ENCODE measurements around the gene TIMP2. TPM values are rescaled to one million over a fixed set of nuclear protein-coding genes. Genes with fewer than 3 reads are reported as not detected.
A peak's percentile ranks its signal among the peaks of the same experiment; 100 is the strongest.
"Not testable (repeated sequence)": the region's sequence is repeated elsewhere in the genome, so short reads cannot be mapped to it uniquely, and the experiment has no call there.

The TIMP2 gene
- total RNA-seq, 1 experiment from 2014 or later, result 145 TPM

DNA sequence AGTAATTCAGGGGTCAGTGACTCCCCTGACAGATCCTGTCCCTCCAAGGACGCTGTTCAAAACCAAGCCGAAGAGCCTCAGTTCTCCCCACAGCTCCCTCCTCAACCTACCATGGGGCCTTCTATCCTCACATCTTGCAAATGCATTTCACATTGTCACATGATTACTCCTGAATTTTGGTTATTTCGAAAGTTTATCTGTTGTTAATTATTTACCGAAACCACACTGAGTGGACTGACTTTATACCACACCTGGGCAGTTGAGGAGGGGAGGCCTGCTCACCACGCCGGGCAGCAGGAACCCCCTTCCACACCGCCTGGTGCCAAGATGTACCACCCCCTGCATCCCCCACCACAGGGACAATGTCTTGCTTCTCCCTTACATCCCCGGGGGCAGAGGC is 4.7 kb downstream of the TIMP2 start:
- H3K9me3 ChIP-seq, result no peaks in the 10 kb centered on the region
- no peak overlapping the region for H3K4me3 ChIP-seq
- no peak for DNase-seq
- peaks cover 43% of the 10 kb centered on the region for H3K36me3 ChIP-seq
- no peaks in the 10 kb centered on the region for H3K27me3 ChIP-seq

DNA sequence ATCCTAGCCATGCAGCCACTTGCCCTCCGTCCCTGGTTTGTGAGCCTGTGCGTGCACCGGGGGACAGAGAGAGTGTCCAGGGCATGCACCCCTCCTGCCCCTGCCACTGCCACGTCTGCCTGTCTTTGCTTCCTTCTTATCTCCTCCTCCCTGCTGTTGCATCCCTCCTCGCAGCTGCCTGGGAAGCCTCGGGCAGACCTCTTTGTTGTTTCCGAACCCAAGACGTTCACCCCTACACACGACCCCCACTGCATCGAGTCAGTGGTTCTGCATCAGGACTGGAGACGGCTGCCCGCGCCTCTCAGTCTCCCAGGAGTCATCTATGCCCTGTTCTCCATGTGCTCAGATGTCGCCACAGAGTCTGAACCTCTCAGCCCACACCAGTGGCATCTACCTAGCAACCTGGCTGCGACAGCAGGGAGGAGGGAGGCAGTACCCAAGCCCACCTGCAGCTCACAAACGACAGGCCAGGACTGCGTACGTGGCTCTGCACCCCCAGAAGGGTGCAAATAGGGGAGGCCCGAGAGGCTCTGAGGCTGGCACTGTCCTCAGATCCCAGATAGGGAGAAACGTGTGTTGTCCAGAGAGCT is 5.2 kb downstream of the TIMP2 start:
- H3K4me3 ChIP-seq, result no peak overlapping the region
- H3K9me3 ChIP-seq, result no peaks in the 10 kb centered on the region
- no peak for DNase-seq
- peaks cover 46% of the 10 kb centered on the region for H3K36me3 ChIP-seq
- H3K27me3 ChIP-seq, result no peaks in the 10 kb centered on the region

GRCh38 chr17:78918979-78919378 is 6.2 kb downstream of the TIMP2 start:
- H3K9me3 ChIP-seq, result no peaks in the 10 kb centered on the region
- H3K4me3 ChIP-seq, result no peak overlapping the region
- peaks cover 48% of the 10 kb centered on the region for H3K36me3 ChIP-seq
- no peak for DNase-seq
- H3K27me3 ChIP-seq, result no peaks in the 10 kb centered on the region

GRCh38 chr17:78917451-78918275 is 7.5 kb downstream of the TIMP2 start:
- Histone ChIP-seq H3K27me3 (no peaks in the 10 kb centered on the region), H3K36me3 (peaks cover 42% of the 10 kb centered on the region), H3K9me3 (no peaks in the 10 kb centered on the region), H3K4me3 (no peak overlapping the region)
- no peak for DNase-seq

- Histone ChIP-seq H3K27me3 (no peaks in the 10 kb centered on the region), H3K36me3 (peaks cover 39% of the 10 kb centered on the region), H3K9me3 (no peaks in the 10 kb centered on the region), H3K4me3 (no peak overlapping the region)
- peak; percentile 85 for DNase-seq
Observed at GRCh38 chr17:78915872-78916632, 9.1 kb downstream of the TIMP2 start.

DNA sequence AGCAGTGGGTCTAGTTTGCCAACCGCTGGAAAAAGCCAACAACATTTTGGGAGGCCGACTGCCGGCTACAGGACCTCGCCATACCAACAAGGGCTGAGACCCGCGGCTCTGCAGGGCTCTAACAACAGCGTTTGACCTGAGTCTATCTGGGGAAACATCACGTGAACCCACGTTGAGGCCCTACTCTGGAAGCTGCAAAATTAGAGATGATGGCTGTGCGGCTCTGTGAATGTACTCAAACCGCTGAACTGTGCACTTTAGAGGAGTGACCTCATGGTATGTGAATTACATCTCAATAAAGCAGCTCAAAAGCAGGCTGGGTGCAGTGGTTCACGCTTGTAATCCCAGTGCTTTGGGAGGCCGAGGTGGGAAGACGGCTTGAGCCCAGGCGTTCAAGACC is 12.1 kb downstream of the TIMP2 start:
- Histone ChIP-seq H3K36me3 (peaks cover 42% of the 10 kb centered on the region), H3K9me3 (no peaks in the 10 kb centered on the region)
- DNase-seq, result no peak

DNA sequence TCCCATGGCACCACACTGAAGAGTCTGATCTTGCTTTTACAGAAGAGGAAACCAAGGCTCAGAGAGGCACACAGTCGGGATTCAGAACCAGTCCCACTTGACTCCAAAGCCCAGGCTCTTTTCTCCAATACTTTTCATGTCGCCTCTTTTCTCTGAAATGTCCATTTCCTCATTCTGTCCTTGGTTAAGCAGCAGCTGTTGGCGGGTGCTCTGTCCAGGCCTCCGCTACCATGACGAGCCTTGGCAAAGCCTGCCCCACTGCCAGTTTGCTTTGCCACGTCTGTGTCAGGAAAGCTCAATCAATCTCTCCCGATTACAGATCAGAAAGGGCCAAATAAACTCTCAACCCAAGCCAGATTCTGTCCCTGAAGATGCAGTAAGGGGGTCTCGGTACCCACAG is 13.1 kb downstream of the TIMP2 start:
- no peaks in the 10 kb centered on the region for H3K27me3 ChIP-seq
- no peak overlapping the region for H3K4me3 ChIP-seq
- H3K9me3 ChIP-seq, result no peaks in the 10 kb centered on the region
- no peak for DNase-seq
- H3K36me3 ChIP-seq, result peaks cover 44% of the 10 kb centered on the region

More for the DNA sequence above, 12.1 kb downstream of the TIMP2 start:
- no peaks in the 10 kb centered on the region for H3K27me3 ChIP-seq
- no peak overlapping the region for H3K4me3 ChIP-seq

DNA sequence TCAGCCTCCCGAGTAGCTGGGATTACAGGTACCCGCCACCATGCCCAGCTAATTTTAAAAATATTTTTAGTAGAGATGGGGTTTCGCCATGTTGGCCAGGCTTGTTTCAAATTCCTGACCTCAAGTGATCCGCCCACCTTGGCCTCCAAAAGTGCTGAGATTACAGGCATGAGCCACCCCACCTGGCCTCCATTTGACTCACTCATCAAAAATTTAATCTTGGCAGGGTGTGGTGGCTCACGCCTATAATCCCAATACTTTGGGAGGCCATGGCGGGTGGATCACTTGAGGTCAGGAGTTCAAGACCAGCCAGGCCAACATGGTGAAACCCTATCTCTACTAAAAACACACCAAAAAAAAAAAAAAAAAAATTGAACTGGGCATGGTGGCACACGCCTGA is 13.6 kb downstream of the TIMP2 start:
- H3K27me3 ChIP-seq, H3K9me3 ChIP-seq, H3K4me3 ChIP-seq: not testable (repeated sequence)
- peaks cover 45% of the 10 kb centered on the region for H3K36me3 ChIP-seq
- peak; percentile 52 for DNase-seq

GRCh38 chr17:78910497-78911284 is 14.5 kb downstream of the TIMP2 start:
- Histone ChIP-seq H3K9me3 (no peaks in the 10 kb centered on the region), H3K27me3 (no peaks in the 10 kb centered on the region), H3K36me3 (peaks cover 42% of the 10 kb centered on the region), H3K4me3 (no peak overlapping the region)
- DNase-seq, result no peak

DNA sequence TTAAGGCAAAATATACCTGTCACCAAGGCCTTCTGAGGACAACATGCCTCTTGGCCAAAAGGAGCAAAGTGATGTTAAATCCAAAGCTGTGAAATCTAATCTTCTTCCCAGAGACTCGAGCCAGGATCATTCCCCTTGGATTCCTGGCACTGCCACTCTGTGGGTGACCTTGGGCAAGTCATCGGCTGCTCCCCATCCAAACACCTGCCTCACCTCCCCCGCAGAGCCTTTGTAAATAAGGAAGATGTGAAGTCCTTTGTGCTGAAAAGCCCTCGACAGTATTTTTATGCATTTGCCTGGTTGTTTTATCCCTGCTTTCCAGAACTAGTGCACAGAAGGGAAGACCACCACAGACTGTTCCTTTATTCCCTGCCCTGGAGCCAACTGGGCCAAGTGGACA is 16.8 kb downstream of the TIMP2 start:
- Histone ChIP-seq H3K36me3 (peaks cover 52% of the 10 kb centered on the region), H3K4me3 (no peak overlapping the region), H3K27me3 (no peaks in the 10 kb centered on the region), H3K9me3 (no peaks in the 10 kb centered on the region)
- DNase-seq, result no peak

DNA sequence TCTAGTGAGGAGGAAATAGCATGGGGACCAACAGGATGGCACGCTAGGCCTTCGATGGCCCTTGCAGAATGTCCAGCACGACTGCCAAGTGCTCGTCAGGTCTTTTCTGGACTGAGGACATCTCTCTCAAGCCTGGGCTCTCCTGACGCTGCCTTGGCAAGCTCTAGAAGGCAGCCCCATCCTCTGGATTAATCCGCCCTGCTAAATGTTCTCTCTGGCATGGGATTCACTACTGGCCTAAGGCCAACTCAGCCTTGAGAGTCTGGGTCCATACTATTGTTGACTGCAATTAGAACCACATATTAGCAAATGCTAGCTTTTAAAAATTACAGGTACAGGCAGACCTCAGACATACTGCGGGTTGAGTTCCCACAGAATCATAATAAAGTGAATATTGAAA is 19.6 kb downstream of the TIMP2 start:
- Histone ChIP-seq H3K4me3 (no peak overlapping the region), H3K36me3 (peaks cover 61% of the 10 kb centered on the region), H3K9me3 (no peaks in the 10 kb centered on the region), H3K27me3 (no peaks in the 10 kb centered on the region)
- no peak for DNase-seq

GRCh38 chr17:78905116-78905515 is 20.1 kb downstream of the TIMP2 start:
- no peaks in the 10 kb centered on the region for H3K27me3 ChIP-seq
- no peak overlapping the region for H3K4me3 ChIP-seq
- H3K9me3 ChIP-seq, result no peaks in the 10 kb centered on the region
- DNase-seq, result no peak
- H3K36me3 ChIP-seq, result peaks cover 60% of the 10 kb centered on the region

GRCh38 chr17:78904371-78904770 is 20.8 kb downstream of the TIMP2 start:
- Histone ChIP-seq H3K27me3 (no peaks in the 10 kb centered on the region), H3K36me3 (peaks cover 63% of the 10 kb centered on the region), H3K4me3 (no peak overlapping the region), H3K9me3 (no peaks in the 10 kb centered on the region)
- DNase-seq, result no peak

- Histone ChIP-seq H3K9me3 (no peaks in the 10 kb centered on the region), H3K27me3 (no peaks in the 10 kb centered on the region), H3K36me3 (peaks cover 67% of the 10 kb centered on the region), H3K4me3 (no peak within 1 kb of the TSS)
- DNase-seq, result no peak
Observed at GRCh38 chr17:78903101-78903779, 21.9 kb downstream of the TIMP2 start, which contains the start of gene CEP295NL. CEP295NL (minus strand) TSS chr17:78903201; CDS start chr17:78901828, 1,373 bp downstream.

- H3K9me3 ChIP-seq, DNase-seq, H3K27me3 ChIP-seq, H3K4me3 ChIP-seq: not testable (repeated sequence)
- H3K36me3 ChIP-seq, result peaks cover 65% of the 10 kb centered on the region
Observed at GRCh38 chr17:78902231-78902630, 23.0 kb downstream of the TIMP2 start.

DNA sequence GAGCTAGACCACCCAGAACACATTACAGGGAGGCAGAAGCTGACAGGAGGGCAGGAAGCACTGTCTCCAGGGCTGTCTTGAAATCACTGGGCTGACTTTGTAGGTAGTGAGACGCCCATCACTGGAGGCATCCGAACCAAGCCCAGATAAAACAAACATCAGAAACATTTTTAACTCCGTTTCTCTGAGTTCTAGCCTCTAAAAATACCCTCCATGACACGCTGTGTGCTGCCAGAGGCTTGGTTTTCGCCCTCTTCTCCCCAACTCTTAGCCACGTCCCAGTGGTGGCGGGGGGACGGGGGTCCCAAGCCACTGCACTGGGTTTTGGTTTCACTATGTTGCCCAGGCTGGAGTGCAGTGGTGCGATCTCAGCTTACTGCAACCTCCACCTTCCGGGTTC is 23.4 kb downstream of the TIMP2 start:
- no peak for DNase-seq
- Histone ChIP-seq H3K36me3 (peaks cover 61% of the 10 kb centered on the region), H3K4me3 (no peak overlapping the region), H3K27me3 (no peaks in the 10 kb centered on the region), H3K9me3 (no peaks in the 10 kb centered on the region)

Data from MG63 (cell line).